ENCODE results near the gene MOB4. TPM values are rescaled to one million over a fixed set of nuclear protein-coding genes. Genes with fewer than 3 reads are reported as not detected.

MOB4 gene
- total RNA-seq, 1 donor from 2014 or later = 30.4 TPM

DNA sequence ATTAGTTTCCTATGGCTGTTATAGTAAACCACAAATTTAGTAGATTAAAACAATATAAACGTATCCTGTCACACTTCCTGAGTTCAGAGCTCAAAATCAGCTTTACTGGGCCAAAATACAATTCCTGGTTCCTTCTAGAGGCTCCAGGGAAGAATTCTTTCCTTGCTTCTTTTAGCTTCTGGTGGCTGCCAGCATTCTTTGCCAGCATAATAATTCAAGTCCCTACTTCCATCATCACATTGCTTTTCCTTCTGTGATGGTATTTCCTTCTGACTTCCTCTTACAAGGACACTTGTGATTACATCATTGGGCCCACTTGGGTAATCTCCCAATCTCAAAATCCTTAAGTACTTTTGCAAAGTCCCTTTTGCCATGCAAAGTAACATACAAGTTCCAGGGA, 40.6 kb downstream of the MOB4 start:
- H3K9me3 ChIP-seq (ENCODE audit: insufficient read depth, low read depth, low read length) = no peaks in the 10 kb centered on the region
- no peak for FAIRE-seq
- Mint-ChIP-seq H3K9me3 (ENCODE audit: unreplicated experiment) (no peaks in the 10 kb centered on the region), H3K36me3 (ENCODE audit: low read depth, unreplicated experiment) (peaks cover 6% of the 10 kb centered on the region), H3K27ac (ENCODE audit: unreplicated experiment) (peak overlapping the region; percentile 31), H3K4me3 (ENCODE audit: unreplicated experiment) (no peak overlapping the region), H3K27me3 (ENCODE audit: low read depth, unreplicated experiment) (no peaks in the 10 kb centered on the region), H3K4me1 (ENCODE audit: low read depth, unreplicated experiment) (peaks cover 4% of the 10 kb centered on the region)
- no peak for DNase-seq (ENCODE audit: low read depth)
- no peaks in the 10 kb centered on the region for H4K20me1 ChIP-seq (ENCODE audit: insufficient read depth, low read length)
- no peak overlapping the region for H2AFZ ChIP-seq (ENCODE audit: low read depth, low read length)
- no peak overlapping the region for H3K4me3 ChIP-seq (ENCODE audit: insufficient read depth, low read depth, low read length)
- H3K4me2 ChIP-seq (ENCODE audit: low read length) = no peak overlapping the region
- H3K4me1 ChIP-seq (ENCODE audit: insufficient read depth, low read length) = no peaks in the 10 kb centered on the region
- no peak overlapping the region for H3K27ac ChIP-seq (ENCODE audit: low read depth, low read length)
- no peak overlapping the region for H3K9ac ChIP-seq (ENCODE audit: low read length)
- peaks cover 24% of the 10 kb centered on the region for H3K36me3 ChIP-seq (ENCODE audit: insufficient read depth, low read length)
- no peaks in the 10 kb centered on the region for H3K27me3 ChIP-seq (ENCODE audit: insufficient read depth, low read length)
- TF ChIP-seq, protein P1, sequence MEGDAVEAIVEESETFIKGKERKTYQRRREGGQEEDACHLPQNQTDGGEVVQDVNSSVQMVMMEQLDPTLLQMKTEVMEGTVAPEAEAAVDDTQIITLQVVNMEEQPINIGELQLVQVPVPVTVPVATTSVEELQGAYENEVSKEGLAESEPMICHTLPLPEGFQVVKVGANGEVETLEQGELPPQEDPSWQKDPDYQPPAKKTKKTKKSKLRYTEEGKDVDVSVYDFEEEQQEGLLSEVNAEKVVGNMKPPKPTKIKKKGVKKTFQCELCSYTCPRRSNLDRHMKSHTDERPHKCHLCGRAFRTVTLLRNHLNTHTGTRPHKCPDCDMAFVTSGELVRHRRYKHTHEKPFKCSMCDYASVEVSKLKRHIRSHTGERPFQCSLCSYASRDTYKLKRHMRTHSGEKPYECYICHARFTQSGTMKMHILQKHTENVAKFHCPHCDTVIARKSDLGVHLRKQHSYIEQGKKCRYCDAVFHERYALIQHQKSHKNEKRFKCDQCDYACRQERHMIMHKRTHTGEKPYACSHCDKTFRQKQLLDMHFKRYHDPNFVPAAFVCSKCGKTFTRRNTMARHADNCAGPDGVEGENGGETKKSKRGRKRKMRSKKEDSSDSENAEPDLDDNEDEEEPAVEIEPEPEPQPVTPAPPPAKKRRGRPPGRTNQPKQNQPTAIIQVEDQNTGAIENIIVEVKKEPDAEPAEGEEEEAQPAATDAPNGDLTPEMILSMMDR (IDR thresholded peaks at IDR 0.05; ENCODE audit: insufficient read depth, low read depth, low read length) = no peak
- TF ChIP-seq EZH2 (IDR thresholded peaks at IDR 0.05; ENCODE audit: insufficient read depth, low read length) = no peak
- H3K79me2 ChIP-seq (ENCODE audit: insufficient read depth, low read length) = no peaks in the 10 kb centered on the region

DNA sequence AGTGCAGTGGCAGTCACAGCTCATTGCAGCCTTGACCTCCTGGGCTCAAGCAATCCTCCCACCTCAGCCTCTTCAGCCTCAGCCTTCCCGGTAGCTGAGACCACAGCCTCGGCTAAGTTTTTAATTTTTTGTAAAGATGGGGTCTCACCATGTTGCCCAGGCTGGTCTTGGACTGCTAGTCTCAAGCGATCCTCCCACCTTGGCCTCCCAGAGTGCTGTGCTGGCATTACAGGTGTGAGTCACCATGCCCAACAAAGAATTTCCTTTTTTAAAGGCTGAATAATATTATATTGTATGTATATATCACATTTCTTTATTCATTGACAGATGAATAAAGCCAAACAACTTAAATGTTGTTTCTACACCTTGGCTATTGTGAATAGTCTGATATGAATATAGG, 42.5 kb downstream of the MOB4 start:
- DNase-seq (ENCODE audit: low read depth) (no peak), FAIRE-seq (no peak)
- H3K4me3 Mint-ChIP-seq (ENCODE audit: unreplicated experiment) = no peak overlapping the region
- no peak overlapping the region for H3K27ac Mint-ChIP-seq (ENCODE audit: unreplicated experiment)
- Histone ChIP-seq H3K4me3 (ENCODE audit: insufficient read depth, low read depth, low read length) (no peak overlapping the region), H3K4me1 (ENCODE audit: insufficient read depth, low read length) (no peaks in the 10 kb centered on the region), H3K4me2 (ENCODE audit: low read length) (no peak overlapping the region), H3K36me3 (ENCODE audit: insufficient read depth, low read length) (peaks cover 13% of the 10 kb centered on the region), H3K79me2 (ENCODE audit: insufficient read depth, low read length) (no peaks in the 10 kb centered on the region), H3K9ac (ENCODE audit: low read length) (no peak overlapping the region), H3K9me3 (ENCODE audit: insufficient read depth, low read depth, low read length) (no peaks in the 10 kb centered on the region), H3K27me3 (ENCODE audit: insufficient read depth, low read length) (no peaks in the 10 kb centered on the region), H4K20me1 (ENCODE audit: insufficient read depth, low read length) (no peaks in the 10 kb centered on the region), H2AFZ (ENCODE audit: low read depth, low read length) (no peak overlapping the region), H3K27ac (ENCODE audit: low read depth, low read length) (no peak overlapping the region)
- H3K36me3 Mint-ChIP-seq (ENCODE audit: low read depth, unreplicated experiment) = peaks cover 13% of the 10 kb centered on the region
- no peaks in the 10 kb centered on the region for H3K9me3 Mint-ChIP-seq (ENCODE audit: unreplicated experiment)
- H3K27me3 Mint-ChIP-seq (ENCODE audit: low read depth, unreplicated experiment) = no peaks in the 10 kb centered on the region
- TF ChIP-seq EZH2 (IDR thresholded peaks at IDR 0.05; ENCODE audit: insufficient read depth, low read length) = no peak
- TF ChIP-seq, protein P1 (IDR thresholded peaks at IDR 0.05; ENCODE audit: insufficient read depth, low read depth, low read length) = no peak
- peaks cover 4% of the 10 kb centered on the region for H3K4me1 Mint-ChIP-seq (ENCODE audit: low read depth, unreplicated experiment)

DNA sequence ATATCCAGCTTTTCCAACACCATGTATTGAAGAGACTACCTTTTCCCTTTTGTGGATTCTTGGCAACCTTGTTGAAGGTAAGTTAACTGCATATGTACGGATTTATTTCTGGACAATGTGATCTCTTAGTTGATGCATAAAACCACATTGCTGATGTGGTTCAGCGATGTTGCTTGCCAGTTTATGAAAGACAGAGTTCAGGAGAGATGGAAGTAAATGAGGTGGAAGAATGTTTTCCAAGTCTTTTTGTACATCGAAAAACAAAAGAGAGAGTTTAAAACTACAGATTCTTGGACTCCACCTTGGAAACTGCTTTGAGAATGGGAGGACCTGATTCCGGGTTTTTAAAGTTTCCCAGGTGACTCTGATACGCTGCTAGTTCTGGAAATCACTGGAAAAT, 43.8 kb downstream of the MOB4 start:
- no peak overlapping the region for H3K27ac ChIP-seq (ENCODE audit: low read depth, low read length)
- H3K27me3 ChIP-seq (ENCODE audit: insufficient read depth, low read length) = no peaks in the 10 kb centered on the region
- peaks cover 4% of the 10 kb centered on the region for H3K4me1 Mint-ChIP-seq (ENCODE audit: low read depth, unreplicated experiment)
- H3K79me2 ChIP-seq (ENCODE audit: insufficient read depth, low read length) = no peaks in the 10 kb centered on the region
- no peak overlapping the region for H3K4me2 ChIP-seq (ENCODE audit: low read length)
- FAIRE-seq = no peak
- H3K4me3 Mint-ChIP-seq (ENCODE audit: unreplicated experiment) = no peak overlapping the region
- no peak overlapping the region for H3K4me3 ChIP-seq (ENCODE audit: insufficient read depth, low read depth, low read length)
- peaks cover 19% of the 10 kb centered on the region for H3K36me3 Mint-ChIP-seq (ENCODE audit: low read depth, unreplicated experiment)
- H3K27me3 Mint-ChIP-seq (ENCODE audit: low read depth, unreplicated experiment) = no peaks in the 10 kb centered on the region
- H3K36me3 ChIP-seq (ENCODE audit: insufficient read depth, low read length) = peaks cover 3% of the 10 kb centered on the region
- H3K9me3 ChIP-seq (ENCODE audit: insufficient read depth, low read depth, low read length) = no peaks in the 10 kb centered on the region
- peak; percentile 43 for DNase-seq (ENCODE audit: low read depth)
- no peak overlapping the region for H3K9ac ChIP-seq (ENCODE audit: low read length)
- no peaks in the 10 kb centered on the region for H3K4me1 ChIP-seq (ENCODE audit: insufficient read depth, low read length)
- no peak overlapping the region for H2AFZ ChIP-seq (ENCODE audit: low read depth, low read length)
- H3K9me3 Mint-ChIP-seq (ENCODE audit: unreplicated experiment) = peaks cover 2% of the 10 kb centered on the region
- no peaks in the 10 kb centered on the region for H4K20me1 ChIP-seq (ENCODE audit: insufficient read depth, low read length)
- H3K27ac Mint-ChIP-seq (ENCODE audit: unreplicated experiment) = no peak overlapping the region
- no peak for TF ChIP-seq EZH2 (IDR thresholded peaks at IDR 0.05; ENCODE audit: insufficient read depth, low read length)
- TF ChIP-seq, protein P1 (IDR thresholded peaks at IDR 0.05; ENCODE audit: insufficient read depth, low read depth, low read length) = no peak
